Left ventricle myocardium superior (tissue), 1 donor: Measurements from ENCODE around the gene ZNF585A. TPM values are rescaled to one million over a fixed set of nuclear protein-coding genes. Genes with fewer than 3 reads are reported as not detected.
"Not testable (repeated sequence)": the region's sequence is repeated elsewhere in the genome, so short reads cannot be mapped to it uniquely, and the experiment has no call there.

Experiments used
- ATAC-seq: fragments of 200-7000 bp; cut with Tn5 transposase; one replicate; pipeline ENCODE4 v1.9.1; 2020; ENCODE audit warnings: mild to moderate bottlenecking, moderate library complexity
- DNase-seq: peaks from one replicate; pipeline ENCODE4 v3.0.0-alpha.2; 2020
- intact Hi-C: fragments of 100-400 bp; cut with micrococcal nuclease; formaldehyde crosslinking; loops from one replicate; pipeline ENCODE4 v1.11.0; 2022
- long read RNA-seq: library from polyadenylated mRNA; unstranded; transcript quantifications from one replicate; pipeline ENCODE4 v2.0.0, GENCODE V29; 2021
- total RNA-seq: library from RNA; stranded (reverse); fragmentation: NEBNext Ultra II Directional; extraction: Animal tissue kit (Norgen Biotek cat#: 25700); gene quantifications from one replicate; pipeline ENCODE4 v1.2.1, GENCODE V29; 2021
- donor health status: DM: no; HTN: yes; CAD: no; lungs with severe emphysema.

The ZNF585A gene
- 12.3 TPM for total RNA-seq
- long read RNA-seq, full-length matches to known transcripts, result 7 of 8 reads
- long read RNA-seq, partial matches to known transcripts, result 0 of 8 reads
- long read RNA-seq, other reads (novel, unspliced or antisense), result 1 of 8 reads

GRCh38 chr19:37172368-37173366 lies at the start of gene ZNF585A:
Gene ZNF585A (minus strand): TSS chr19:37172695. CDS start chr19:37169910, 2,785 bp downstream.
- intact Hi-C loops, result no loop called here
- DNase-seq (peak; percentile 92), ATAC-seq (peak; percentile 100)

GRCh38 chr19:37221136-37221535 lies 48.6 kb upstream of the ZNF585A start:
- intact Hi-C loops, result no loop called here
- ATAC-seq, result no peak
- no peak for DNase-seq

- ATAC-seq, result no peak
- no peak for DNase-seq
- intact Hi-C loops, result no loop called here
Observed at GRCh38 chr19:37220383-37220782, 47.9 kb upstream of the ZNF585A start.

DNA sequence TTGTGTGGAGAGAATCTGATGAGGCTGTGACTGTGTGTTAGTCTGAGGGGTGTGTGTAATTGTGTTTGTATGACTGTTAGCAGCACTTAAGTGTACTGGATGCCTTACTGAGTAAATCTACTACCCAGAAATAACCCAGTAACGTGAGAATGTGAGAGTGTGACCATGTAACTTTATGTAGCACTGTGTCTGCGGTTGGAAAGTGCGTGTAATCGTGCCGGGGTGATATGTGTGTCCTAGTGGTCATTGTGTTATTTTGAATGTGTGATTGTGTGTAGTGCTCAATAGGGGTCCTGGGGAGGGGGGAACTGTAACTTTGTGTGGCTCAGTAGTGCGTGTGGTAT lies 46.1 kb upstream of the ZNF585A start:
- DNase-seq, result no peak
- peak; percentile 21 for ATAC-seq
- intact Hi-C loops, result no loop called here

- ATAC-seq, result peak; percentile 97
- intact Hi-C loops, result no loop called here
- DNase-seq, result peak; percentile 91
Observed at GRCh38 chr19:37217775-37218591, 45.5 kb upstream of the ZNF585A start, which contains the start of gene ZNF383. Gene ZNF383 (plus strand): TSS chr19:37218214. CDS start chr19:37230454, 12,240 bp downstream.

DNA sequence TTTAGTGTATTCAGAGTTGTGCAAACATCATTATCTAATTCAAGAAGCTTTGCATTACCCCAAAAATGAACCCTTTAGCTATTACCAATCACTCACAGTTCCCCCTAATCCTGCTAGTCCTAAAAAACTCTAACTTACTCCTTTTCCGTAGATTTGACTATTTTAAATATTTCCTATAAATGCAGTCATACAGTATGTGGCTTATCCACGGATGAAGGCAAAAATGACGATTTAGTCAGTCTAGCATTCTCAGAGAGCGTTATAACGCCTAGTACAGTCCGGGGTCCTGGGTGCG lies 44.9 kb upstream of the ZNF585A start:
- intact Hi-C loops, result no loop called here
- no peak for DNase-seq
- ATAC-seq, result no peak

DNA sequence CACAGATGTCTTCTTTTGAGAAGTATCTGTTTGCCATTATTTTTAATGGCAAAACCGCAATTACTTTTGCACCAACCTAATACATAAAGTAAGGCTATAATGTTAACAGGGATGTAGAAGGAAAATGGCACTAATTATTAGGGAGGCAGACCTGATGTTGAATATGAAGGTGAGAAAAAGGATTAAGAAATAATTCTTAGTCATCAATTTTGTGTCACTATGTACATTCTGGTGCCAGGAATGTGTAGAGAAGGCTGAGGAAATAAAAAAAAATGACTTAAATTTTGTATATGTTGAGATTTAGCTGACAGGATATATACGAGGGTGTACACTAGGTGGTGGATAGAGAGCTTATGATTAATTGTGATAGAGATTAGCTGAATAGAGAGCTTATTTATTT lies 25.3 kb upstream of the ZNF585A start:
- DNase-seq, result no peak
- intact Hi-C loops, result no loop called here
- ATAC-seq, result no peak

GRCh38 chr19:37197115-37197514 lies 24.6 kb upstream of the ZNF585A start:
- intact Hi-C loops, ATAC-seq, DNase-seq: not testable (repeated sequence)

DNA sequence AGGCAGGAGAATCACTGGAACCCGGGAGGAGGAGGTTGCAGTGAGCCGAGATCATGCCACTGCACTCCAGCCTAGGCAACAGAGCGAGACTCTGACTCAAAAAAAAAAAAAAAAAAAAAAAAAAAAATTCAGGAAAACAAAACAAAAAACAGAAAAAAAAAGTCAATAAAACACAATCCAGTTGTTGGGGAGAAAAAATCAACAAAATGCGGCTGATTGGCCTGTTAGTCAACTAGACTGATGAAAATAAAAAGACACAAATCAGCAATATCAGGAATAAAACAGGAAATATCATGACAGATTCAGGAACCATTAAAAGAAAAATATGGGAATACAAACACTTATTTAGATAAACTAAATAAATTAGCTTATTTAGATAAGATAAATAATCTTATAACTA lies 22.8 kb upstream of the ZNF585A start:
- DNase-seq, ATAC-seq, intact Hi-C loops: not testable (repeated sequence)

DNA sequence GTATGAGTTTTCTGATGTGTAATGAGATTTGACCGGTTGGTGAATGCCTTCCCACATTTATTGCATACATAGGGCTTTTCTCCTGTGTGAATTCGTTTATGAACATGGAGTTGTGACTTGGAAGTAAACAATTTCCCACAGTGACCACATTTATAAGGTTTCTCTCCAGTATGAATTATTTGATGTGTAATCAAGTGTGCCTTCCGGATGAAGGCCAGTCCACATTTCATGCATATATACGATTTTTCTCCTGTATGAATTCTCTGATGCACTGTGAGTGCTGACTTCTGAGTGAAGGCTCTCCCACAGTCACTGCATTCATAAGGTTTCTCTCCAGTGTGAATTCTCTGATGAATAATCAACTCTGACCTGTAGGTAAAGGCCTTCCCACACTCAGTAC lies 13.6 kb upstream of the ZNF585A start:
- intact Hi-C loops, DNase-seq, ATAC-seq: not testable (repeated sequence)

DNA sequence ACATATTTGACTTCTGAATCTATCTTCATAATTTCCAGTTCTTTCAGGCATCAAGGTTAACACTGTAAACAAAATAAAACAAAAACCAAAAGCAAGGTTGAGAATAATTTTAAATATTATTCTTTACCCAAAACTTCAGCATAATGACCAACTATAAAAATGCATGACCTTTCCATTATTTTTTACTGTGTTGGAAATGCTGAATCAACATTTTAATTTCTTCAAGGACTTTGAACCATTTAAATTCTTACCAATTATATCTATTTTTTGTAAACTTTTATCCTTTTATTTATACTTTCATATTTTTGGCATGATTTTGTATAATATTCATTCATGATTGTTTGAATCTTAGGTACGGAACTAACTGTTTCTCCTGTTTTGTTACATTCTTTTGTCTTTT lies 6.9 kb downstream of the ZNF585A start:
- intact Hi-C loops, result no loop called here
- ATAC-seq, result no peak
- DNase-seq, result no peak

- ATAC-seq (no peak), DNase-seq (no peak)
- intact Hi-C loops, result no loop called here
Observed at GRCh38 chr19:37160153-37160552, 12.3 kb downstream of the ZNF585A start.

DNA sequence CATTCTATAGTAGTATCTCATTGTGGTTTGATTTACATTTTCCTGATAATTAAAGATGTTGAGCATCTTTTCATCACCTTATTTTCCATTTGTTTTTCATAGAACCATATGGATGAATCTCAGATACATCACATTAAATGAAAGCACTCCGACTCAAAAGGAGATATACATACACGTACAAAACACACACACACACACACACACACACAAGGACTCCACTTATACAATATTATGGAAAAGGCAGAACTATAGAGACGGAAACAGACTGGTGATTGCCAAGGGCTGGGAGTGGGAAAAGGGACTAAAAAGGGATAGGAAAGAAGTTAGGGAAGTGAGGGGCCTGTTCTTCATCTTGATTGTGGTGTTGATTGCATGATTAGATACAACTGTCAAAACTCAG lies 24.3 kb downstream of the ZNF585A start:
- ATAC-seq (no peak), DNase-seq (no peak)
- intact Hi-C loops, result no loop called here

DNA sequence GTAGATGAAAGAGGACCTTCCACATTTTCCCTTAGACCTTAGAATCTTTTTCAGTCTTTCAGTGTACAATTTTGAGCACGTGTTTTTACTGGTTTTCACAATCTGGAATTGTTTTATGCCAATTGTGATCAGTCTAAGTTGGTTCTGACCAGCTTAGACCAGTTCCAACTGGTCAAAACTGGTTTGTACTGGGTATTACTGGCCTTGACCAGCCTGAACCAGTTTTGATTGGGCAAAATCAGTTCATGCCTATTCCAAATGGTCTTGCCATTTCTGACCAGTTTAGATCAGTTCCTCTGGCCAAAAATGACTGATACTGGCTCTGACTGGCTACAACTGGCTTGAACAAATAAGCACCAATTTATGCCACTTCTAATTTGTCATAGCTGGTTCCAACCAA lies 36.4 kb downstream of the ZNF585A start:
- DNase-seq (no peak), ATAC-seq (no peak)
- intact Hi-C loops, result no loop called here

DNA sequence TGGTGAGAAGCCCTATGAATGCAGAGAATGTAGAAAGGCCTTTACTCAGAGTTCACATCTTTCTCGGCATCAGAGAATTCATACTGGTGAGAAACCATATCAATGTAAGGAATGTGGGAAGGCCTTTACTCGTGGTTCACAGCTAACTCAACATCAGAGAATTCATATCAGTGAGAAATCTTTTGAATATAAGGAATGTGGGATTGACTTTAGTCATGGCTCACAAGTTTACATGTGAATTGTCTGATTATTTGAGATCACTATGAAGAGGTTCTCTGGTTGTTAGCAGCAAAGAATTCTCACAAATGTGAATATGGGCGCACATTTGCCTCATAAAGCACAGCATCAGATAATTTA lies 43.7 kb downstream of the ZNF585A start:
- no peak for DNase-seq
- intact Hi-C loops, result no loop called here
- no peak for ATAC-seq

DNA sequence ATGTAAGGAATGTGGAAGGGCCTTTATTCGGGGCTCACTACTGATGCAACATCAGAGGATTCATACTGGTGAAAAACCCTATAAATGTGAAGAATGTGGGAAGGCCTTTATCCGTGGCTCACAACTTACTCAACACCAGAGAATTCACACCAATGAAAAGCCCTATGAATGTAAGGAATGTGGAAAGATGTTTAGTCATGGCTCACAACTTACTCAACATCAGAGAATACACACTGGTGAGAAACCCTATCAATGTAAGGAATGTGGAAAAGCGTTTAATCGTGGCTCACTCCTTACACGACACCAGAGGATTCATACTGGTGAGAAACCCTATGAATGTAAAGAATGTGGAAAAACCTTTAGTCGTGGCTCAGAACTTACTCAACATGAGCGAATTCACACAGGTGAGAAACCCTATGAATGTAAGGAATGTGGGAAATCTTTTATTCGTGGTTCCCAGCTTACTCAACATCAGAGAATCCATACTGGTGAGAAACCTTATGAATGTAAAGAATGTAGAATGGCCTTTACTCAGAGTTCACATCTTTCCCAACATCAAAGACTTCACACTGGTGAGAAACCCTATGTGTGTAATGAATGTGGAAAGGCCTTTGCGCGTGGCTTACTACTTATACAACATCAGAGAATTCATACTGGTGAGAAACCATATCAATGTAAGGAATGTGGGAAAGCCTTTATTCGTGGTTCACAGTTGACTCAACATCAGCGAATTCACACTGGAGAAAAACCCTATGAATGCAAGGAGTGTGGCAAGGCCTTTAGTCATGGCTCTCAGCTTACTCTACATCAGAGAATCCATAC lies 44.3 kb downstream of the ZNF585A start:
- DNase-seq (no peak), ATAC-seq (no peak)
- intact Hi-C loops, result no loop called here

GRCh38 chr19:37122093-37122492 lies 50.4 kb downstream of the ZNF585A start:
- DNase-seq, ATAC-seq, intact Hi-C loops: not testable (repeated sequence)

- ATAC-seq (no peak), DNase-seq (no peak)
- intact Hi-C loops, result no loop called here
Observed at GRCh38 chr19:37114001-37114400, 58.5 kb downstream of the ZNF585A start.

GRCh38 chr19:37111753-37112152 lies 60.7 kb downstream of the ZNF585A start:
- not testable (repeated sequence) for ATAC-seq, DNase-seq

More at GRCh38 chr19:37111753-37112152, 60.7 kb downstream of the ZNF585A start:
- intact Hi-C loops, result not testable (repeated sequence)
